ENCODE results near the gene IGFBP6. TPM values are rescaled to one million over a fixed set of nuclear protein-coding genes. Genes with fewer than 3 reads are reported as not detected.
"Not testable (repeated sequence)": the region's sequence is repeated elsewhere in the genome, so short reads cannot be mapped to it uniquely, and the experiment has no call there.

The IGFBP6 gene
- total and polyA plus RNA-seq, 2 donors: 39.8 to 461 TPM

DNA sequence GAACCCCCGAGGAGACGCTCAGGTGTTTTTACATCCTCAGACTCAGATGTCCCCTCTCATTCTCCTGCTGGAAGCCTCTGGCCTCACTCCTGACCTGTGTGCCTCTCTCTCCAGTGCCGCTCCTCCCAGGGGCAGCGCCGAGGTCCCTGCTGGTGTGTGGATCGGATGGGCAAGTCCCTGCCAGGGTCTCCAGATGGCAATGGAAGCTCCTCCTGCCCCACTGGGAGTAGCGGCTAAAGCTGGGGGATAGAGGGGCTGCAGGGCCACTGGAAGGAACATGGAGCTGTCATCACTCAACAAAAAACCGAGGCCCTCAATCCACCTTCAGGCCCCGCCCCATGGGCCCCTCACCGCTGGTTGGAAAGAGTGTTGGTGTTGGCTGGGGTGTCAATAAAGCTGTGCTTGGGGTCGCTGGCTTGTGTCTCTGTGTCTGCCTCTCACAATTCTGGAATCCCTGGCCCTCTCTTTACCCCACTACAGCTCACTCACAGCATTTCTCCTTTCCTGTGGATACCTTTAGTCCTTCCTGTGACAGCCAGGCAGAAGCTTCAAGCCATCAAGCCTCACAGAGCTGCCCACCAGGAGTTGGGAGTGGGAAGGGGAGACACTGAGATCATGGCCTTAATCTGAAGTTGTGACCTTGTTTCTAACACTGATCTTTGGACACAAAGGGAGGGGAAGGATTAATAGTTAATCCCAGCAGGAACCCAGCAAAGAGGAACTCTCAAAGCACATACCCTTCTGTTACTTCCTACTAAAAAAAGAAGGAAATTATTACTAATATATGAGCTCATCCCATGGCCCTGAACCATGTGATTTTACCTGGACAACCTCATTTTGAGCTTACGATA lies 4.7 kb downstream of the IGFBP6 start:
- WGBS: 88% methylated on average over 12 of the region's 12 CpGs
- no peak overlapping the region for H3K27ac ChIP-seq (ENCODE audit: low read depth)
- no peaks in the 10 kb centered on the region for H3K4me1 ChIP-seq (ENCODE audit: insufficient read depth)
- no peak for DNase-seq (ENCODE audit: extremely low spot score)
- H3K4me3 ChIP-seq (ENCODE audit: low read depth, low read length): no peak overlapping the region
- H3K36me3 ChIP-seq (ENCODE audit: insufficient read depth): no peaks in the 10 kb centered on the region

GRCh38 chr12:53102883-53103807 lies 5.7 kb downstream of the IGFBP6 start, which contains the start of gene SOAT2:
SOAT2 (plus strand) TSS chr12:53103486; CDS start chr12:53103578, 92 bp downstream.
- no peaks in the 10 kb centered on the region for H3K36me3 ChIP-seq (ENCODE audit: insufficient read depth)
- no peak within 1 kb of the TSS for H3K27ac ChIP-seq (ENCODE audit: low read depth)
- 82% methylated on average over 23 of the region's 23 CpGs for WGBS
- H3K4me1 ChIP-seq (ENCODE audit: insufficient read depth): no peaks in the 10 kb centered on the region
- no peak within 1 kb of the TSS for H3K4me3 ChIP-seq (ENCODE audit: low read depth, low read length)
- no peak for DNase-seq (ENCODE audit: extremely low spot score)

DNA sequence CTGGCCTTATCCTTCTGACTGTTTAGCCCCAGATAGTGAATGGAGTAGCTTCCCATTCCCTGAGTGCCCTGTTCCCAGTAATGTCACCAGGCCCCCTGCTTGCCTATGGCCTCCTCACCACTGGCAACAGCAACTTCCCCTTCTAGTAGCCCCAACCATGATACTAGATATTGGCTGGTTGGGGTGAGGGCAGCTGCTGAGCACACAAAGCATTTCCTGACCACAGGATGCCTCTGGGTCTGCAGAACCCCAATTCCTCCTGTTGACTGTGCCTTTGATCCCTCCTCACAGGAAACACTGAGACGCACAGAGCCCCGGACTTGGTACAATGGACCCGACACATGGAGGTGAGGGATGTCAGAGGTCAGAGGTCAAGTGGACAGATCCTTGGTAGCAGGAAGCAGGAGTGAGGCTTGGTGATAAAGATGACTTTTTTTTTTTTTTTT lies 6.4 kb downstream of the IGFBP6 start:
- H3K27ac ChIP-seq (ENCODE audit: low read depth): no peak overlapping the region
- WGBS: 59% methylated on average over 3 of the region's 3 CpGs

DNA sequence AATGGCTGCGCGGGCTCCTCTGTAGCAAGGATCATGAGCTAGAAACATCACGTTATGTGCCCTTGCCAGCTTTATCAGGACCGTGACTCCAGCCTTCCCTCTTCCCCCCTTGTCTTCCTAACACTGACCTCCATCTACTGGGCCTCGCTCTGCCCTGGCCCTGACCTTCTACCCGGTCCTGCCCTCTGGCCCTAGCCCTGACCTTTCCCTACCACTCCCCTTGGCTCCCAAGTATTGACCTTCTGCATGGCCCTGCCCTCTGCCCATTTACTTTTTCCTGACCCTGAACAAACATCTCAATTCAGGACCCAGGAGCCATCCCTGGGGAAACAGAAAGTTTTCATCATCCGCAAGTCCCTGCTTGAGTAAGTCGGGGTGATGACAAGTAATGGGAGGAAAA lies 7.8 kb downstream of the IGFBP6 start:
- 94% methylated on average over 8 of the region's 8 CpGs for WGBS
- DNase-seq (ENCODE audit: extremely low spot score): no peak
- Histone ChIP-seq H3K4me3 (ENCODE audit: low read depth, low read length) (no peak overlapping the region), H3K36me3 (ENCODE audit: insufficient read depth) (no peaks in the 10 kb centered on the region), H3K4me1 (ENCODE audit: insufficient read depth) (no peaks in the 10 kb centered on the region), H3K27ac (ENCODE audit: low read depth) (no peak overlapping the region)

More for the DNA sequence above, 6.4 kb downstream of the IGFBP6 start:
- H3K4me3 ChIP-seq (ENCODE audit: low read depth, low read length): no peak overlapping the region
- DNase-seq (ENCODE audit: extremely low spot score): no peak
- H3K36me3 ChIP-seq (ENCODE audit: insufficient read depth): no peaks in the 10 kb centered on the region
- H3K4me1 ChIP-seq (ENCODE audit: insufficient read depth): no peaks in the 10 kb centered on the region

- WGBS: 90% methylated on average over 7 of the region's 7 CpGs
- H3K4me1 ChIP-seq (ENCODE audit: insufficient read depth): no peaks in the 10 kb centered on the region
- H3K4me3 ChIP-seq (ENCODE audit: low read depth, low read length): no peak overlapping the region
- no peak overlapping the region for H3K27ac ChIP-seq (ENCODE audit: low read depth)
- H3K36me3 ChIP-seq (ENCODE audit: insufficient read depth): no peaks in the 10 kb centered on the region
- no peak for DNase-seq (ENCODE audit: extremely low spot score)
Observed at GRCh38 chr12:53105712-53106439, 8.4 kb downstream of the IGFBP6 start.

- DNase-seq (ENCODE audit: extremely low spot score): no peak
- 42% methylated on average over 7 of the region's 7 CpGs for WGBS
- Histone ChIP-seq H3K4me1 (ENCODE audit: insufficient read depth) (no peaks in the 10 kb centered on the region), H3K27ac (ENCODE audit: low read depth) (no peak overlapping the region), H3K4me3 (ENCODE audit: low read depth, low read length) (no peak overlapping the region), H3K36me3 (ENCODE audit: insufficient read depth) (no peaks in the 10 kb centered on the region)
Observed at GRCh38 chr12:53107122-53107521, 9.7 kb downstream of the IGFBP6 start.

- H3K4me1 ChIP-seq (ENCODE audit: insufficient read depth); H3K4me3 ChIP-seq (ENCODE audit: low read depth, low read length); H3K27ac ChIP-seq (ENCODE audit: low read depth); DNase-seq (ENCODE audit: extremely low spot score); H3K36me3 ChIP-seq (ENCODE audit: insufficient read depth): not testable (repeated sequence)
- WGBS: 91% methylated on average over 7 of the region's 7 CpGs
Observed at GRCh38 chr12:53112431-53112830, 15.0 kb downstream of the IGFBP6 start.

DNA sequence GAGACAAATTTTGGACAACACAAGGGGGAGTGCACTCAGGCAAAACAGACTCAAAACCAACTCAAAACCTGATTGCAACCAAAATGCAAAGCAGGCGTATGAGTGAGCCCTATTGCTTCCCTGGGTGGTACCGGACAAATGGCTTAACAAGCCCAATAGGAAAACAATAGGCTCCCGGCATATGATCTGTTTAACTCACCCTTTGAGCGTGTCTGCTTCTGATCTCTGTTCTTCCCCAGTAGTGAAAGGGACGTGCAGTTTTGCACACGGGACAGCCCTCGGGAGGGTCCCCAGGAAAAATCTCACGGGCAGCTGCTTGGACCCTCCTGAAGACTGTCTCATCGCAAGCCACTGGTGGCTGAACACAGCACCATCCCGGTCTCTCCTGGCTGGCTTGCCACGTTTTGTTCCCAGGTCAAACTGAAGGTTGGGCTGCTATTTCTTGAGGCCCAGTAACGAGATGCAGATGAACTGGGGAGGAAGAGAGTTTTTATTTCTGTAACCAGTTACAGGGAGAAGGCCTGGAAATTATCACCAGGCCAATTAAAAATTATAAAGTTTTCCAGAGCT lies 15.8 kb downstream of the IGFBP6 start:
- Histone ChIP-seq H3K4me3 (ENCODE audit: low read depth, low read length) (no peak overlapping the region), H3K27ac (ENCODE audit: low read depth) (no peak overlapping the region), H3K4me1 (ENCODE audit: insufficient read depth) (no peaks in the 10 kb centered on the region), H3K36me3 (ENCODE audit: insufficient read depth) (no peaks in the 10 kb centered on the region)
- DNase-seq (ENCODE audit: extremely low spot score): no peak
- WGBS: 74% methylated on average over 12 of the region's 12 CpGs

DNA sequence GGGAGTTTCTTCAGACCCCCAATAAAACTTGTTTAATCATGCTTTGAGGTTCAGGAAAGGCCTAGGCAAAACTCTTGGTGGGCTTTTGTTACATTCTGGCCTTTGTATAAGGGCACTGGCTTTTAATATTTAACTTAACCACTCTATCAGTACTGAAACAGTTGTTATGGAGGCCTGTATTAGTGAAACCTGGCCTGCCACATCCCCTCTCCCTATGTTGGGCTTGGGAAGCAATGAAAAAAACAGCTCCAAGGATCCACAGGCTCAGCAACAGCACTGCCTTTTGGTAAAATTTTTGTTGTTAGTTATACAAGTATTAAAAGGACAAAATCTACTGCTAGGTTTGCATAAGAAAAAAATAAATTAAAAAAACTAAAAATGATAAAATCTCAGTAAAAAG lies 16.5 kb downstream of the IGFBP6 start:
- H3K36me3 ChIP-seq (ENCODE audit: insufficient read depth): no peaks in the 10 kb centered on the region
- no peak for DNase-seq (ENCODE audit: extremely low spot score)
- H3K4me3 ChIP-seq (ENCODE audit: low read depth, low read length): no peak overlapping the region
- no peaks in the 10 kb centered on the region for H3K4me1 ChIP-seq (ENCODE audit: insufficient read depth)
- no peak overlapping the region for H3K27ac ChIP-seq (ENCODE audit: low read depth)

GRCh38 chr12:53115112-53115890 lies 17.8 kb downstream of the IGFBP6 start:
- DNase-seq (ENCODE audit: extremely low spot score): no peak
- Histone ChIP-seq H3K27ac (ENCODE audit: low read depth) (no peak overlapping the region), H3K36me3 (ENCODE audit: insufficient read depth) (no peaks in the 10 kb centered on the region), H3K4me1 (ENCODE audit: insufficient read depth) (no peaks in the 10 kb centered on the region), H3K4me3 (ENCODE audit: low read depth, low read length) (no peak overlapping the region)
- WGBS: 86% methylated on average over 33 of the region's 33 CpGs

- 86% methylated on average over 8 of the region's 8 CpGs for whole genome bisulfite sequencing
- no peak for DNase-seq (ENCODE audit: extremely low spot score)
- Histone ChIP-seq H3K27ac (ENCODE audit: low read depth) (no peak overlapping the region), H3K4me1 (ENCODE audit: insufficient read depth) (no peaks in the 10 kb centered on the region), H3K4me3 (ENCODE audit: low read depth, low read length) (no peak overlapping the region), H3K36me3 (ENCODE audit: insufficient read depth) (no peaks in the 10 kb centered on the region)
Observed at GRCh38 chr12:53115891-53116648, 18.6 kb downstream of the IGFBP6 start.

DNA sequence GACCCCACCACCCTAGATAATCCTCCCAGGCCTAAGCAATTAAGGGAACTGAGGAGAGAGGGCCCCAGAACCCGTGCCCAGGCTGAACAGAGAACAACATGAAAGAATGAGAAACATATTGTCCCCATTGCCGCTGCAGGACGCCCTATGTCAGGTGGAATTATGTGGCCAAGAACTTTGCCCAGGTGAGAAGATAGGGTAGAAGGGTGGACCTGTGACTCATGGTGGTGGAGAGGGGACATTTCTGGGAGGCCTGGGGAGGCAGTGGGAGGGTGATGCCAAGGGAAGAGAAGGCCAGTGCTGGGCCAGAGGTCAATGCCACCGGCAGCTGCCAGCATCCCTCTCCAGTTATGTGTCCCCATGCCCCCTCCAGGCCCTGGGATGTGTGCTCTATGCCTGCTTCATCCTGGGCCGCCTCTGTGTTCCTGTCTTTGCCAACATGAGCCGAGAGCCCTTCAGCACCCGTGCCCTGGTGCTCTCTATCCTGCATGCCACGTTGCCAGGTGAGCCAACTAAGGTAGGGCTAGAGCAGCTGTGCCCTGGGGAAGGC lies 21.4 kb downstream of the IGFBP6 start:
- H3K4me3 ChIP-seq (ENCODE audit: low read depth, low read length): no peak overlapping the region
- no peaks in the 10 kb centered on the region for H3K36me3 ChIP-seq (ENCODE audit: insufficient read depth)
- H3K4me1 ChIP-seq (ENCODE audit: insufficient read depth): no peaks in the 10 kb centered on the region
- H3K27ac ChIP-seq (ENCODE audit: low read depth): no peak overlapping the region
- no peak for DNase-seq (ENCODE audit: extremely low spot score)
- 90% methylated on average over 8 of the region's 8 CpGs for WGBS
